Measurements from ENCODE around the gene C1orf167.

C1orf167 gene

GRCh38 chr1:11838349-11839272 is 76.6 kb downstream of the C1orf167 start:
- peak; percentile 74 for DNase-seq

Data from retina (tissue), 1 donor.